Keratinocyte (primary cell): ENCODE data around the gene FZR1. TPM values are rescaled to one million over a fixed set of nuclear protein-coding genes. Genes with fewer than 3 reads are reported as not detected.

Experiments
- DNase-seq: peaks from one replicate; pipeline ENCODE4 v3.0.0-alpha.2; 2011; ENCODE audit warnings: low read depth, missing footprints, low spot score
- FAIRE-seq: peaks from 2 replicates; lab custom pipeline; 2011; peaks lifted over from hg19 to GRCh38; lab: Jason Lieb, UNC
- H2AFZ ChIP-seq: 2 replicates; pipeline ENCODE4 v1.6.0; 2012; ENCODE audit warnings: low read length, control low read depth, inconsistent platforms; ENCODE audit not compliant: control insufficient read depth
- H3K27ac ChIP-seq: 2 replicates; pipeline ENCODE4 v1.5.1; 2011; ENCODE audit warnings: low read length; ENCODE audit not compliant: control insufficient read depth, insufficient read depth
- H3K27me3 ChIP-seq: 3 replicates; pipeline ENCODE4 v1.6.0; 2011; ENCODE audit warnings: low read length; ENCODE audit not compliant: control insufficient read depth, insufficient read depth; ENCODE audit errors: extremely low read depth
- H3K36me3 ChIP-seq, 2 experiments: 2 replicates in 1 of 2; 3 replicates in 1 of 2; pipeline ENCODE4 v1.5.1; 2011; ENCODE audit warnings: low read length in 2 of 2, mild to moderate bottlenecking in 1 of 2; ENCODE audit not compliant: control insufficient read depth in 2 of 2, insufficient read depth in 2 of 2; ENCODE audit errors: extremely low read depth in 1 of 2
- H3K4me1 ChIP-seq: 3 replicates; pipeline ENCODE4 v1.5.1; 2011; ENCODE audit warnings: low read length; ENCODE audit not compliant: control insufficient read depth, insufficient read depth; ENCODE audit errors: extremely low read depth
- H3K4me2 ChIP-seq: 3 replicates; pipeline ENCODE4 v1.6.0; 2011; ENCODE audit warnings: low read depth, low read length; ENCODE audit not compliant: control insufficient read depth, insufficient read depth; ENCODE audit errors: extremely low read depth
- H3K4me3 ChIP-seq, 3 experiments: fragments of 200-600 bp in 1 of 3; sonication (generic) in 1 of 3; 2 replicates in 2 of 3; 3 replicates in 1 of 3; pipeline ENCODE4 v1.5.1; 2011 to 2016; ENCODE audit warnings: low read length in 3 of 3, mild to moderate bottlenecking in 3 of 3, control low read depth in 2 of 3, inconsistent platforms in 1 of 3, low read depth in 1 of 3, mixed read lengths in 1 of 3, mixed run types in 1 of 3, moderate library complexity in 1 of 3; ENCODE audit not compliant: control insufficient read depth in 2 of 3, insufficient read depth in 2 of 3; ENCODE audit errors: extremely low read depth in 1 of 3
- H3K79me2 ChIP-seq: 2 replicates; pipeline ENCODE4 v1.6.0; 2012; ENCODE audit warnings: low read length; ENCODE audit not compliant: control insufficient read depth, insufficient read depth
- H3K9ac ChIP-seq: 3 replicates; pipeline ENCODE4 v1.6.0; 2011; ENCODE audit warnings: low read length; ENCODE audit not compliant: control insufficient read depth, insufficient read depth; ENCODE audit errors: extremely low read depth
- H3K9me1 ChIP-seq: 3 replicates; pipeline ENCODE4 v1.6.0; 2011; ENCODE audit warnings: low read length; ENCODE audit not compliant: control insufficient read depth, insufficient read depth; ENCODE audit errors: extremely low read depth
- H3K9me3 ChIP-seq: 2 replicates; pipeline ENCODE4 v1.5.1; 2012; ENCODE audit warnings: low read depth, low read length; ENCODE audit not compliant: control insufficient read depth
- H4K20me1 ChIP-seq: 3 replicates; pipeline ENCODE4 v1.6.0; 2011; ENCODE audit warnings: low read length; ENCODE audit not compliant: control insufficient read depth, insufficient read depth; ENCODE audit errors: extremely low read depth
- EZH2 ChIP-seq: IDR thresholded peaks from one replicate; pipeline ENCODE4 v1.6.1; 2012; ENCODE audit warnings: inconsistent platforms, mild to moderate bottlenecking, low read length, moderate library complexity
- dilution Hi-C: fragments of 300-500 bp; cut with MboI; formaldehyde crosslinking; loops from one replicate; pipeline ENCODE4 v1.7.0; 2020; ENCODE audit warnings: low sequenced_read_pairs; ENCODE audit not compliant: extremely low pct_ligation_motif_present
- polyA plus RNA-seq, 5 experiments: library from polyadenylated mRNA; depleted of rRNA in 3 of 5; stranded (reverse) in 3 of 5; stranded (forward) in 1 of 5; unstranded in 1 of 5; fragments of >200 nt; gene quantifications; 1 replicate in 1 of 5; 2 replicates in 3 of 5; 3 replicates in 1 of 5; pipeline versions ENCODE4 v1.2.1 to v1.2.3, GENCODE V29; 2011 to 2012; ENCODE audit warnings: missing spikeins in 2 of 5, low read depth in 1 of 5, low replicate concordance in 1 of 5
- TF ChIP-seq, protein P1 (sequence below), 3 experiments: IDR thresholded peaks in 1 of 3; conservative IDR thresholded peaks in 1 of 3; optimal IDR thresholded peaks in 1 of 3; 2 replicates in 2 of 3; 3 replicates in 1 of 3; pipeline versions ENCODE3 to v1.5.1; 2011; ENCODE audit warnings: low read length in 3 of 3, mild to moderate bottlenecking in 3 of 3, moderate library complexity in 2 of 3, control low read depth in 1 of 3, inconsistent platforms in 1 of 3; ENCODE audit not compliant: insufficient read depth in 2 of 3; ENCODE audit errors: extremely low read depth in 1 of 3

Gene FZR1
- polyA plus RNA-seq, 1 donor (not counting 4 experiments of a cell fraction or from before 2014, with no cell fraction given) = 23.3 TPM

DNA sequence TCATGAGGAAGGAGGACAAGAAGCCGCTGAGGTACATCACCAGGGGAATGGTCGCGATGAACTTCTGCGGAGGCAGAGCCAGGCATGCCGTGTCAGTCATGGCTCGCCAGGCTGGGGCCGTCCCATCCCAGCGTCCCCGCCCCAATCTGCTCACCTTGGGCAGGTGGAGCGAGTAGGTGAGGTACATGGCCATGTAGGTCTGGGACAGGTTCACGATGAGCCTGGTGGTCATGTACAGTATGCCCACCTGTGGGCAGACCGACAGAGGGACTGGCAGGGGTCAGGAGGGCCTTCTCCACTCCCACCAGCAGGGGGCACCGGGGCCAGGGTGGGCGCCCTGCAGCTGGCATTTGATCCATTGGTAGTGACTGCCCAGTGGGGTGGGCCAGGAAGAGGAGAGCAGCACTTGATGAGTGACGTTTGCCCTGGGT lies 41.2 kb downstream of the FZR1 start:
- FAIRE-seq = no peak
- no peak overlapping the region for H3K27ac ChIP-seq
- TF ChIP-seq, protein P1, sequence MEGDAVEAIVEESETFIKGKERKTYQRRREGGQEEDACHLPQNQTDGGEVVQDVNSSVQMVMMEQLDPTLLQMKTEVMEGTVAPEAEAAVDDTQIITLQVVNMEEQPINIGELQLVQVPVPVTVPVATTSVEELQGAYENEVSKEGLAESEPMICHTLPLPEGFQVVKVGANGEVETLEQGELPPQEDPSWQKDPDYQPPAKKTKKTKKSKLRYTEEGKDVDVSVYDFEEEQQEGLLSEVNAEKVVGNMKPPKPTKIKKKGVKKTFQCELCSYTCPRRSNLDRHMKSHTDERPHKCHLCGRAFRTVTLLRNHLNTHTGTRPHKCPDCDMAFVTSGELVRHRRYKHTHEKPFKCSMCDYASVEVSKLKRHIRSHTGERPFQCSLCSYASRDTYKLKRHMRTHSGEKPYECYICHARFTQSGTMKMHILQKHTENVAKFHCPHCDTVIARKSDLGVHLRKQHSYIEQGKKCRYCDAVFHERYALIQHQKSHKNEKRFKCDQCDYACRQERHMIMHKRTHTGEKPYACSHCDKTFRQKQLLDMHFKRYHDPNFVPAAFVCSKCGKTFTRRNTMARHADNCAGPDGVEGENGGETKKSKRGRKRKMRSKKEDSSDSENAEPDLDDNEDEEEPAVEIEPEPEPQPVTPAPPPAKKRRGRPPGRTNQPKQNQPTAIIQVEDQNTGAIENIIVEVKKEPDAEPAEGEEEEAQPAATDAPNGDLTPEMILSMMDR (optimal IDR thresholded peaks at IDR 0.05 in 1 of 3, IDR thresholded peaks at IDR 0.05 in 1 of 3, conservative IDR thresholded peaks at IDR 0.05 in 1 of 3; ENCODE audit: extremely low read depth in 1 of 3, insufficient read depth in 2 of 3, low read length in 3 of 3) = peak; percentile 67 to 76 (median 73)
- TF ChIP-seq EZH2 = no peak
- DNase-seq = no peak
- H3K79me2 ChIP-seq = peaks cover 4% of the 10 kb centered on the region
- H3K4me1 ChIP-seq = peaks cover 9% of the 10 kb centered on the region
- H3K9me1 ChIP-seq = no peaks in the 10 kb centered on the region
- H3K27me3 ChIP-seq = no peaks in the 10 kb centered on the region
- no peak overlapping the region for H3K9ac ChIP-seq
- no peaks in the 10 kb centered on the region for H3K9me3 ChIP-seq
- H2AFZ ChIP-seq = no peak overlapping the region
- peaks cover 9 to 21% of the 10 kb centered on the region in 2 experiments for H3K36me3 ChIP-seq
- no peak overlapping the region for H3K4me3 ChIP-seq
- dilution Hi-C loops = no loop called here
- H4K20me1 ChIP-seq = peaks cover 4% of the 10 kb centered on the region
- H3K4me2 ChIP-seq = no peak overlapping the region

DNA sequence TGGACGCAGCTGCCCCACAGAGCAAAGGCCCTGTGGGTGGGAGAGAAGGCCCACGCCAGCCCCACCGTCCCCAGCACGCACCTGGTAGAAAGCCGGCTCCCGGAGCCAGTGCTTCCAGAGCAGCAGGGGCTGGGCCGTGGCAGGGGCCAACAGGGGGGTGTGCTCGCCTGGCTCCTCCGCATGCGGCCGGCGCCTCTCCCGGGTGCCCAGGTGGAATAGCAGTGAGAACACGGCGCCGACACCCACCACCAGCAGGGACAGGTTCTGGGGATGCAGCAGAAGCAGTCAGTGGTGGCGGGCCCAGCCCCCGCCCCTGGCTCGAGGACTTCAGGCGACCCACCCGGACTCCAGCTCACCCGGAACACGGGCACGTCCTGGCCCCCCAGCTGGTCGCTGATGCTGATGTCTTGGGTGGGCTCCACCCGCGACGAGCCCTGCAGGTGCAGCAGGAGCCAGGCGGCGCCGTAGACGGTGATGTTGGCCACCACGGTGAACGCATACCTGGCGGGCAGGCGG lies 41.7 kb downstream of the FZR1 start:
- peaks cover 9% of the 10 kb centered on the region for H3K4me1 ChIP-seq
- H3K36me3 ChIP-seq = peaks cover 9 to 21% of the 10 kb centered on the region in 2 experiments
- DNase-seq = no peak
- FAIRE-seq = no peak
- no peak overlapping the region for H3K27ac ChIP-seq
- H4K20me1 ChIP-seq = peaks cover 6% of the 10 kb centered on the region
- no peak overlapping the region for H3K9ac ChIP-seq
- dilution Hi-C loops = no loop called here
- H3K4me3 ChIP-seq = no peak overlapping the region
- H3K27me3 ChIP-seq = no peaks in the 10 kb centered on the region
- no peak for TF ChIP-seq EZH2
- TF ChIP-seq, protein P1 (optimal IDR thresholded peaks at IDR 0.05 in 1 of 3, IDR thresholded peaks at IDR 0.05 in 1 of 3, conservative IDR thresholded peaks at IDR 0.05 in 1 of 3; ENCODE audit: extremely low read depth in 1 of 3, insufficient read depth in 2 of 3, low read length in 3 of 3) = no peak
- H2AFZ ChIP-seq = no peak overlapping the region
- H3K79me2 ChIP-seq = peaks cover 4% of the 10 kb centered on the region
- H3K9me3 ChIP-seq = no peaks in the 10 kb centered on the region
- no peak overlapping the region for H3K4me2 ChIP-seq
- H3K9me1 ChIP-seq = no peaks in the 10 kb centered on the region
